Fibroblast of the aortic adventitia (primary cell): Measurements from ENCODE around the gene EXD3. TPM values are rescaled to one million over a fixed set of nuclear protein-coding genes. Genes with fewer than 3 reads are reported as not detected.
A peak's percentile ranks its signal among the peaks of the same experiment; 100 is the strongest.

Experiments used
- DNase-seq: peaks from one replicate; pipeline ENCODE4 v3.0.0-alpha.2; 2010; ENCODE audit warnings: low read depth
- H3K4me3 ChIP-seq: 2 replicates; pipeline ENCODE4 v1.5.1; 2011; ENCODE audit warnings: low read depth, mild to moderate bottlenecking, control low read depth, low read length, moderate library complexity
- total RNA-seq: library from RNA; depleted of rRNA; stranded (reverse); fragments of >200 nt; gene quantifications from 2 replicates; pipeline ENCODE4 v1.2.3, GENCODE V29; 2012; ENCODE audit warnings: low replicate concordance
- TF ChIP-seq, protein P1 (sequence below): IDR thresholded peaks from 2 replicates; pipeline ENCODE4 v1.5.1; 2011; ENCODE audit warnings: mild to moderate bottlenecking, low read length, control low read depth, inconsistent platforms; ENCODE audit not compliant: insufficient read depth

Gene EXD3
- total RNA-seq, 1 donor, result 5.2 TPM

DNA sequence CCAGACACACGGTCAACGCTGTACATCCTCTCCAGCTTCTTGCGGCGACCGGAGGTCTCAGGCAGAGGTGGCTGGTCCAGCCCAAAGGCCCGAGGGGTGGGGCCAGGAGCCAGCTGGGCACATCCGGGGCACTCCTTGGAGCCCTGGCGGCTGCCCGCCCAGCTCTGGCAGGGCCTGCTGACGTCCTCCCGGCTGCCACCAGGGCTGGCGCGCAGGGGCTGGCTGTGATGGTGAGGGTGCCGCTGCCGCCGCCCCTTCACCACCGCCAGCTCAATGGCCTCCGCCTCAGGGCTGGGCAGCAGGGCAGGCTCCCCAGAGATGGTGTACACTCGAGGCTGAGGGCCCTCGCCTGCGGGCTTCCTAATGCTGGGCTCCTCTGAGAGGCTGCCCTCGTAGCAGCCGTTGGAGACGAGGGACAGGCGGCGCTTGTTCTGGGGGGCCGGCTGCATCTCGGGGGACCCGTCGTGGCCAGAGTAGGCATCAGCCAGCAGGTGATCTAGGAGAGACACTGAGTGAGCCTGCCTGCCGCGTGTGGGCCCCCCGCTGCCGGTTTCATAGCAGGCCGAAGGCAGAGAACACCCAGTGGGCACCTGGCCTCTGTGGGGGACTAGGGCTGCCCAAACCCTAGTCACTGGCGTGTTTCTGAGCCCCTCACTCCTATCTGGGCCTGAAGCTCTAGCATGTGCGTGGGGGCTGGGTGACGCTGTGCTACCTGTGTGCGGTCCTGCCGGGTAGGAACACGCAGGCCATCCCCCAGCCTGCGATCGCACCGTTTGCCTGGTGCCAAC is 34.6 kb upstream of the EXD3 start:
- no peak for DNase-seq
- TF ChIP-seq, protein P1, sequence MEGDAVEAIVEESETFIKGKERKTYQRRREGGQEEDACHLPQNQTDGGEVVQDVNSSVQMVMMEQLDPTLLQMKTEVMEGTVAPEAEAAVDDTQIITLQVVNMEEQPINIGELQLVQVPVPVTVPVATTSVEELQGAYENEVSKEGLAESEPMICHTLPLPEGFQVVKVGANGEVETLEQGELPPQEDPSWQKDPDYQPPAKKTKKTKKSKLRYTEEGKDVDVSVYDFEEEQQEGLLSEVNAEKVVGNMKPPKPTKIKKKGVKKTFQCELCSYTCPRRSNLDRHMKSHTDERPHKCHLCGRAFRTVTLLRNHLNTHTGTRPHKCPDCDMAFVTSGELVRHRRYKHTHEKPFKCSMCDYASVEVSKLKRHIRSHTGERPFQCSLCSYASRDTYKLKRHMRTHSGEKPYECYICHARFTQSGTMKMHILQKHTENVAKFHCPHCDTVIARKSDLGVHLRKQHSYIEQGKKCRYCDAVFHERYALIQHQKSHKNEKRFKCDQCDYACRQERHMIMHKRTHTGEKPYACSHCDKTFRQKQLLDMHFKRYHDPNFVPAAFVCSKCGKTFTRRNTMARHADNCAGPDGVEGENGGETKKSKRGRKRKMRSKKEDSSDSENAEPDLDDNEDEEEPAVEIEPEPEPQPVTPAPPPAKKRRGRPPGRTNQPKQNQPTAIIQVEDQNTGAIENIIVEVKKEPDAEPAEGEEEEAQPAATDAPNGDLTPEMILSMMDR, result no peak

DNA sequence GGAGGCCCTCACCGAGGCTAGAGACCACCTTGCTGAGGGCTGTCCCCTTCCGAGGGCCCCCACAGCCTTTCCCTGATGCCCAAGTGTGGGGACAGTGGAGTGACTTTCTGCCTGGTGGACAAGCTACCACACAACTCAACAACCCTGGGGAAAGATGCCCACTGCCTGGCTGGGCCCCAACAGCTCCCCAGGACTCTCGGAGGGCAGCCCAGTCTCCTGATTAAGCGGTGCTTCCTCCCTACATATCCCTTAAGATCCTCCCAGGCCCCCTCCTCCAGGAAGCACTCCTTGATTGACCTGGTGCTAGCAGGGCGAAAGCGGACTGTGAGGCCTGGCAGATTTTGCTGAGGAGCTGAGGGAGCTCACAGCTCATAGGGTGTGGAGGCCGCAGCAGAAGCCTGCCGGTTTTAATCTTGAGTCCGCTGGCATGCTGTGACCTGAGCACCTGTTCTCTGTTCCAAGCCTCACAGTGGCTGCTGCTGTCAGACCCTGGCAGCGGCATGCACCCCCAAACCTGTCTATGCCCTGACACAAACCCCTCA is 34.0 kb upstream of the EXD3 start:
- peak overlapping the region; percentile 5 for H3K4me3 ChIP-seq
- TF ChIP-seq, protein P1, result no peak
- DNase-seq, result no peak

More for the DNA sequence above, 34.6 kb upstream of the EXD3 start:
- H3K4me3 ChIP-seq, result peak overlapping the region; percentile 73

DNA sequence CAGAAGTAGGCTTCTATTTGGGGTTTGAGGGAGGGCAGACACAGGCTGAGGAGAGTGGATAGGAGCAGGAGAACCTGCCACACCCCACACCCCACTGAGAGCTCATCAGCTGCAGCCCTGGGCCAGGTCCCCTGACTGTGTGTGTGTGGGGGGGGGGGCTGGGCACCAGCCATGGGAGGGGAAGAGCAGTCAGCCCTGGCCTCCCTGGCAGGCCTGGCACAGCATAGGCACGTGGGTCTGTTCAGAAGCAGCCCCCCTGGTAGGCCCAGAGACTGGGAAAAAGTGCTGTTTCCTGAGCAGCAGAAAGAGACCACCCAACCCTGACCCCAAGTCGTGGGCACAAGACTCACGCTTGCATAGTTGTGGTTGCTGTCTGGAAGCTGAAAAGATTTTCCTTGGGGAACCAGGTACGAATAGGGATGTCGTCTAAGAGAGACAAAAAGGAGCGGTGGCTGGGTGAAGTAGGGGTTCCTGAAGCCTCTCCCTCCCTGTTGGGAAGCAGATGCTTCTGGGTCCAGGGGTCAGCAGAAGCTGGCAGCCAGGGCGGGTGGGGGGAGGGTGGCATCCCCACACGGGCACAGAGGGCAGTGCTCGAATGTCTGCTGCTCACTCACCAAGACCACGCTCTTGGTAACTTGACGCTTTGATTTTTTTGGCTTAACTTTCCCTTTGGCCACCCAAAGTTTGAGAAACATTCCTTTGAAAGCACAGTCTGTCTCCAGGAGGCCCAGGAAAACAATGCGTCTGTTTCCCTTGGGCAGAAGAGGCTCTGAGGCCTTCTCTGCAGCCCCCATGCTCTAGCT is 33.3 kb upstream of the EXD3 start:
- TF ChIP-seq, protein P1, result no peak
- peak; percentile 58 for DNase-seq
- H3K4me3 ChIP-seq, result no peak overlapping the region

DNA sequence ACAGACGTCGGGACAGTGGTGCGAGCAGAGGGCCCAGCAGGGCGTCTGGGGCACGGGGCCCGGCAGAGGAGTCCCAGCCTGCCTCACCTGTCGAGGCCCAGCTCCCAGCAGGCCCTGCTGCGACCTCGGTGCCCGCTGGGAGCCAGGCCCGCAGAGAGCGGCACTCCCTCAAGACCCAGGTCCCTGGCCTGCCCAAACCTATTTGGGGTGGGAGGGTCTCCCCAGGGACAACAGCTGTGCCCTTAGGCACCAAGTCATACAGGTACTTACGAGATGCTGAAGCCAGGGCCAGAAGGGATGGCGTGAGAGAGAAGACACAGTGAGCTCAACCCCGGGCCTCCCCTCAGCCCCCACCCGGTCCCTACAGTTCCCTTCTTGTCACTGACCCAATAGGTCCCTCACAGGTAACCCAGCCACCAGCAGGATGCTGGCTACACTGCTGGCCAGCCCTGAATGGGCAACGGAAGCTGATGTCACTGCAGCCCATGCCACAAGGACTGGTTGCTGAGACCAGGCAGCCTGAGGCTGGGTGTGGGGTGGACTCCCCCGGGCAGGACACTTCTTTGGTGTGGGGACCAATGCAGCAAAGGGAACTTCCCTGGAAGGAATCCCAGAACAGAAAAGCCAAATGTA is 32.5 kb upstream of the EXD3 start:
- DNase-seq, result no peak
- no peak overlapping the region for H3K4me3 ChIP-seq
- TF ChIP-seq, protein P1, result no peak

- TF ChIP-seq, protein P1, result no peak
- H3K4me3 ChIP-seq, result no peak overlapping the region
- DNase-seq, result peak; percentile 30
These were observed 31.8 kb upstream of the EXD3 start for GRCh38 chr9:137454597-137455358.

DNA sequence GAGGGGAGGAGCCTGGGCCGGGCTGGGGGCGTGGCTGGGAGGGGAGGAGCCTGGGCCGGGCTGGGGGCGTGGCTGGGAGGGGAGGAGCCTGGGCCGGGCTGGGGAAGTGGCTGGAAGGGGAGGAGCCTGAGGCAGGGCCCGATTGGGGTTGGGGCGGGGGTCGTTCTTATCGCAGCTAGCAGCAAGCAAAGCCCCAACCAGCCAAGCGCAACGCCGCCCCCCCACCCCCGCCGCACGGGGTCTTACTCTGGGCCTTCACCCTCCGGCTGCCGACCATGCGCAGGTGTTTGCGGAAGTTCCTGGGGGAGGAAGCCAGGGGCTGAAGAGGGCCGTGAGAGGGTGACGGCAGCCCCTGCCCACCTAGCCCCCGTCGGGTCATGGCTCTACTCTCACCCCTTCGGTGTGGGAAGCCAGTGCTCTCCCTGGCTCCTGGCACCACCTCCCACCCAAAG is 31.2 kb upstream of the EXD3 start:
- peak; percentile 17 for DNase-seq
- TF ChIP-seq, protein P1, result no peak
- peak overlapping the region; percentile 44 for H3K4me3 ChIP-seq
